GM23338 (cell line): Measurements from ENCODE around the gene TMBIM1. TPM values are rescaled to one million over a fixed set of nuclear protein-coding genes. Genes with fewer than 3 reads are reported as not detected.
A peak's percentile ranks its signal among the peaks of the same experiment; 100 is the strongest.

Source experiments
- ATAC-seq: fragments of 200-7000 bp; cut with Tn5 transposase; 3 replicates; pipeline ENCODE4 v1.9.1; 2020
- DNase-seq: peaks from one replicate; pipeline ENCODE4 v3.0.0-alpha.2; 2015; ENCODE audit warnings: low spot score
- H2AFZ ChIP-seq: fragments of 200-600 bp; sonication (generic); 2 replicates; pipeline ENCODE4 v1.8.0; 2016; ENCODE audit warnings: antibody characterized with exemption, mild to moderate bottlenecking, moderate library complexity
- H3F3A ChIP-seq: fragments of 200-600 bp; sonication (generic); replicated peaks from 2 replicates; pipeline ENCODE4 v1.8.0; 2017; ENCODE audit warnings: antibody characterized with exemption, mixed run types, low read depth
- H3K27ac ChIP-seq: fragments of 200-600 bp; sonication (generic); 2 replicates; pipeline ENCODE4 v1.6.1; 2016; ENCODE audit warnings: low read depth
- H3K27me3 ChIP-seq: fragments of 200-600 bp; sonication (generic); 2 replicates; pipeline ENCODE4 v1.8.0; 2016; ENCODE audit warnings: mild to moderate bottlenecking, mixed run types, moderate library complexity; ENCODE audit not compliant: insufficient read depth
- H3K36me3 ChIP-seq: fragments of 200-600 bp; sonication (generic); 2 replicates; pipeline ENCODE4 v1.8.0; 2016; ENCODE audit warnings: mild to moderate bottlenecking; ENCODE audit not compliant: insufficient read depth
- H3K4me1 ChIP-seq: fragments of 200-600 bp; sonication (generic); 2 replicates; pipeline ENCODE4 v1.8.0; 2016; ENCODE audit warnings: mild to moderate bottlenecking, moderate library complexity; ENCODE audit not compliant: insufficient read depth
- H3K4me2 ChIP-seq: fragments of 200-600 bp; sonication (generic); 2 replicates; pipeline ENCODE4 v1.7.1; 2017; ENCODE audit warnings: mixed run types
- H3K4me3 ChIP-seq: fragments of 200-600 bp; sonication (generic); 2 replicates; pipeline ENCODE4 v1.6.1; 2016; ENCODE audit warnings: mixed run types
- H3K79me2 ChIP-seq: fragments of 200-600 bp; sonication (generic); replicated peaks from 2 replicates; pipeline ENCODE4 v1.8.0; 2017; ENCODE audit warnings: mild to moderate bottlenecking; ENCODE audit not compliant: insufficient read depth
- H3K9me2 ChIP-seq: fragments of 200-600 bp; sonication (generic); 2 replicates; pipeline ENCODE4 v1.8.0; 2017; ENCODE audit not compliant: insufficient read depth
- H4K20me1 ChIP-seq: fragments of 200-600 bp; sonication (generic); replicated peaks from 2 replicates; pipeline ENCODE4 v1.8.0; 2017; ENCODE audit warnings: mild to moderate bottlenecking; ENCODE audit not compliant: insufficient read depth
- H3K27ac Mint-ChIP-seq: 2 replicates; pipeline ENCODE4 v1.8.0; 2020; ENCODE audit warnings: inconsistent platforms, mild to moderate bottlenecking, moderate library complexity, mixed read lengths
- H3K27me3 Mint-ChIP-seq: 3 replicates; pipeline ENCODE4 v1.8.0; 2022; ENCODE audit warnings: low read depth, mild to moderate bottlenecking, moderate library complexity, mixed read lengths, inconsistent platforms; ENCODE audit not compliant: insufficient read depth, poor library complexity
- H3K36me3 Mint-ChIP-seq: 3 replicates; pipeline ENCODE4 v1.8.0; 2021; ENCODE audit warnings: low read depth, mild to moderate bottlenecking, inconsistent platforms, moderate library complexity, mixed read lengths
- H3K4me1 Mint-ChIP-seq: 3 replicates; pipeline ENCODE4 v1.8.0; 2020; ENCODE audit warnings: mild to moderate bottlenecking, inconsistent platforms, mixed read lengths
- H3K4me3 Mint-ChIP-seq: 3 replicates; pipeline ENCODE4 v1.8.0; 2021; ENCODE audit warnings: moderate library complexity, mild to moderate bottlenecking, inconsistent platforms, mixed read lengths
- H3K9me3 Mint-ChIP-seq: 3 replicates; pipeline ENCODE4 v1.8.0; 2020; ENCODE audit warnings: moderate library complexity, mild to moderate bottlenecking, inconsistent platforms, mixed read lengths
- CREB1 ChIP-seq: fragments of 250-450 bp; sonication (Bioruptor Pico); IDR thresholded peaks from 2 replicates; pipeline ENCODE4 v1.5.0; 2020; ENCODE audit warnings: low read depth, mild to moderate bottlenecking, moderate library complexity
- CTCF ChIP-seq, 2 experiments: fragments of 200-600 bp in 1 of 2; sonication (generic) in 1 of 2; conservative IDR thresholded peaks; 2 replicates each; pipeline versions ENCODE4 v1.5.1 to v1.6.1; 2016 to 2017; ENCODE audit warnings: antibody characterized with exemption in 2 of 2, low read depth in 2 of 2, mild to moderate bottlenecking in 2 of 2, moderate library complexity in 1 of 2
- ETS1 ChIP-seq: IDR thresholded peaks from 2 replicates; pipeline ENCODE4 v1.6.1; 2016; ENCODE audit warnings: antibody characterized with exemption
- EZH2 ChIP-seq: fragments of 200-600 bp; sonication (generic); IDR thresholded peaks from one replicate; pipeline ENCODE4 v1.8.0; 2017; ENCODE audit warnings: antibody characterized with exemption, mild to moderate bottlenecking, low read depth; ENCODE audit not compliant: unreplicated experiment
- EZH2phosphoT487 ChIP-seq: fragments of 200-600 bp; sonication (generic); IDR thresholded peaks from one replicate; pipeline ENCODE4 v1.8.1; 2018; ENCODE audit warnings: antibody characterized with exemption; ENCODE audit not compliant: unreplicated experiment
- JUNB ChIP-seq: IDR thresholded peaks from one replicate; pipeline ENCODE4 v1.6.1; 2016; ENCODE audit warnings: antibody characterized with exemption; ENCODE audit not compliant: unreplicated experiment
- NANOG ChIP-seq: IDR thresholded peaks from 2 replicates; pipeline ENCODE4 v1.6.1; 2016; ENCODE audit warnings: antibody characterized with exemption, borderline replicate concordance
- POLR2AphosphoS5 ChIP-seq: IDR thresholded peaks from 2 replicates; pipeline ENCODE4 v1.6.1; 2016; ENCODE audit warnings: antibody characterized with exemption, low read depth
- REST ChIP-seq: IDR thresholded peaks from one replicate; pipeline ENCODE4 v1.6.1; 2018; ENCODE audit warnings: antibody characterized with exemption; ENCODE audit not compliant: unreplicated experiment
- STAT1 ChIP-seq: IDR thresholded peaks from one replicate; pipeline ENCODE4 v1.6.1; 2016; ENCODE audit warnings: antibody characterized with exemption; ENCODE audit not compliant: unreplicated experiment
- ZNF114 ChIP-seq: fragments of 250-450 bp; sonication (Bioruptor Pico); IDR thresholded peaks from 2 replicates; pipeline ENCODE4 v1.5.0; 2020; ENCODE audit warnings: mild to moderate bottlenecking, moderate library complexity
- ZNF331 ChIP-seq: fragments of 250-450 bp; sonication (Bioruptor Pico); IDR thresholded peaks from 2 replicates; pipeline ENCODE4 v1.5.0; 2020; ENCODE audit warnings: low read depth, mild to moderate bottlenecking, moderate library complexity
- polyA plus RNA-seq: library from polyadenylated mRNA; unstranded; fragments of >200 nt; fragmentation: Nextera tagmentation; extraction: Ambion mirVana; gene quantifications from 2 replicates; pipeline ENCODE4 v1.2.1, GENCODE V29; 2016
- total RNA-seq: library from RNA; depleted of rRNA; stranded (reverse); fragments of >200 nt; shearing (Covaris generic); gene quantifications from 2 replicates; pipeline ENCODE4 v1.2.3, GENCODE V29; 2014
- TF ChIP-seq, protein P1 (sequence below): fragments of 250-450 bp; sonication (Bioruptor Pico); IDR thresholded peaks from 2 replicates; pipeline ENCODE4 v1.5.0; 2020; ENCODE audit warnings: mild to moderate bottlenecking, moderate library complexity

The TMBIM1 gene
- total and polyA plus RNA-seq, 2 experiments from 2014 or later, result 12.0 to 20.8 TPM

- Mint-ChIP-seq H3K4me3 (peak overlapping the region; percentile 70; the same call in 2 of the 3 replicates), H3K36me3 (no peaks in the 10 kb centered on the region), H3K9me3 (no peaks in the 10 kb centered on the region), H3K27me3 (peaks cover 15% of the 10 kb centered on the region), H3K27ac (no peak overlapping the region), H3K4me1 (peaks cover 53% of the 10 kb centered on the region)
- no peaks in the 10 kb centered on the region for H4K20me1 ChIP-seq
- H3K27ac ChIP-seq, result no peak overlapping the region
- H3K79me2 ChIP-seq, result no peaks in the 10 kb centered on the region
- no peak overlapping the region for H3K4me3 ChIP-seq
- no peak for TF ChIP-seq REST
- TF ChIP-seq POLR2AphosphoS5, result no peak
- TF ChIP-seq CTCF (conservative IDR thresholded peaks at IDR 0.05; ENCODE audit: low read depth in 2 of 2), result no peak
- TF ChIP-seq, protein P1, sequence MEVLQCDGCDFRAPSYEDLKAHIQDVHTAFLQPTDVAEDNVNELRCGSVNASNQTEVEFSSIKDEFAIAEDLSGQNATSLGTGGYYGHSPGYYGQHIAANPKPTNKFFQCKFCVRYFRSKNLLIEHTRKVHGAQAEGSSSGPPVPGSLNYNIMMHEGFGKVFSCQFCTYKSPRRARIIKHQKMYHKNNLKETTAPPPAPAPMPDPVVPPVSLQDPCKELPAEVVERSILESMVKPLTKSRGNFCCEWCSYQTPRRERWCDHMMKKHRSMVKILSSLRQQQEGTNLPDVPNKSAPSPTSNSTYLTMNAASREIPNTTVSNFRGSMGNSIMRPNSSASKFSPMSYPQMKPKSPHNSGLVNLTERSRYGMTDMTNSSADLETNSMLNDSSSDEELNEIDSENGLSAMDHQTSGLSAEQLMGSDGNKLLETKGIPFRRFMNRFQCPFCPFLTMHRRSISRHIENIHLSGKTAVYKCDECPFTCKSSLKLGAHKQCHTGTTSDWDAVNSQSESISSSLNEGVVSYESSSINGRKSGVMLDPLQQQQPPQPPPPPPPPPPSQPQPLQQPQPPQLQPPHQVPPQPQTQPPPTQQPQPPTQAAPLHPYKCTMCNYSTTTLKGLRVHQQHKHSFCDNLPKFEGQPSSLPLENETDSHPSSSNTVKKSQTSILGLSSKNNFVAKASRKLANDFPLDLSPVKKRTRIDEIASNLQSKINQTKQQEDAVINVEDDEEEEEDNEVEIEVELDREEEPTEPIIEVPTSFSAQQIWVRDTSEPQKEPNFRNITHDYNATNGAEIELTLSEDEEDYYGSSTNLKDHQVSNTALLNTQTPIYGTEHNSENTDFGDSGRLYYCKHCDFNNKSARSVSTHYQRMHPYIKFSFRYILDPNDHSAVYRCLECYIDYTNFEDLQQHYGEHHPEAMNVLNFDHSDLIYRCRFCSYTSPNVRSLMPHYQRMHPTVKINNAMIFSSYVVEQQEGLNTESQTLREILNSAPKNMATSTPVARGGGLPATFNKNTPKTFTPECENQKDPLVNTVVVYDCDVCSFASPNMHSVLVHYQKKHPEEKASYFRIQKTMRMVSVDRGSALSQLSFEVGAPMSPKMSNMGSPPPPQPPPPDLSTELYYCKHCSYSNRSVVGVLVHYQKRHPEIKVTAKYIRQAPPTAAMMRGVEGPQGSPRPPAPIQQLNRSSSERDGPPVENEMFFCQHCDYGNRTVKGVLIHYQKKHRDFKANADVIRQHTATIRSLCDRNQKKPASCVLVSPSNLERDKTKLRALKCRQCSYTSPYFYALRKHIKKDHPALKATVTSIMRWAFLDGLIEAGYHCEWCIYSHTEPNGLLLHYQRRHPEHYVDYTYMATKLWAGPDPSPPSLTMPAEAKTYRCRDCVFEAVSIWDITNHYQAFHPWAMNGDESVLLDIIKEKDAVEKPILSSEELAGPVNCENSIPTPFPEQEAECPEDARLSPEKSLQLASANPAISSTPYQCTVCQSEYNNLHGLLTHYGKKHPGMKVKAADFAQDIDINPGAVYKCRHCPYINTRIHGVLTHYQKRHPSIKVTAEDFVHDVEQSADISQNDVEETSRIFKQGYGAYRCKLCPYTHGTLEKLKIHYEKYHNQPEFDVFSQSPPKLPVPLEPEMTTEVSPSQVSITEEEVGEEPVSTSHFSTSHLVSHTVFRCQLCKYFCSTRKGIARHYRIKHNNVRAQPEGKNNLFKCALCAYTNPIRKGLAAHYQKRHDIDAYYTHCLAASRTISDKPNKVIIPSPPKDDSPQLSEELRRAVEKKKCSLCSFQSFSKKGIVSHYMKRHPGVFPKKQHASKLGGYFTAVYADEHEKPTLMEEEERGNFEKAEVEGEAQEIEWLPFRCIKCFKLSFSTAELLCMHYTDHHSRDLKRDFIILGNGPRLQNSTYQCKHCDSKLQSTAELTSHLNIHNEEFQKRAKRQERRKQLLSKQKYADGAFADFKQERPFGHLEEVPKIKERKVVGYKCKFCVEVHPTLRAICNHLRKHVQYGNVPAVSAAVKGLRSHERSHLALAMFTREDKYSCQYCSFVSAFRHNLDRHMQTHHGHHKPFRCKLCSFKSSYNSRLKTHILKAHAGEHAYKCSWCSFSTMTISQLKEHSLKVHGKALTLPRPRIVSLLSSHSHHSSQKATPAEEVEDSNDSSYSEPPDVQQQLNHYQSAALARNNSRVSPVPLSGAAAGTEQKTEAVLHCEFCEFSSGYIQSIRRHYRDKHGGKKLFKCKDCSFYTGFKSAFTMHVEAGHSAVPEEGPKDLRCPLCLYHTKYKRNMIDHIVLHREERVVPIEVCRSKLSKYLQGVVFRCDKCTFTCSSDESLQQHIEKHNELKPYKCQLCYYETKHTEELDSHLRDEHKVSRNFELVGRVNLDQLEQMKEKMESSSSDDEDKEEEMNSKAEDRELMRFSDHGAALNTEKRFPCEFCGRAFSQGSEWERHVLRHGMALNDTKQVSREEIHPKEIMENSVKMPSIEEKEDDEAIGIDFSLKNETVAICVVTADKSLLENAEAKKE, result no peak
- no peak for TF ChIP-seq ZNF331 (CRISPR knock-in tag)
- no peak for TF ChIP-seq NANOG
- no peak for TF ChIP-seq ETS1
- TF ChIP-seq JUNB, result no peak
- no peak for TF ChIP-seq STAT1
- TF ChIP-seq ZNF114 (CRISPR knock-in tag), result no peak
- TF ChIP-seq EZH2phosphoT487, result no peak
- TF ChIP-seq CREB1 (CRISPR knock-in tag), result no peak
- TF ChIP-seq EZH2, result no peak
- H3K4me2 ChIP-seq, result no peak overlapping the region
- H3F3A ChIP-seq, result no peaks in the 10 kb centered on the region
- H3K4me1 ChIP-seq, result peaks cover 32% of the 10 kb centered on the region
- no peak for ATAC-seq
- H3K27me3 ChIP-seq, result peaks cover 5% of the 10 kb centered on the region; the same call in 1 of the 2 replicates
- H2AFZ ChIP-seq, result no peak overlapping the region
- DNase-seq, result no peak
- H3K36me3 ChIP-seq, result no peaks in the 10 kb centered on the region
- no peaks in the 10 kb centered on the region for H3K9me2 ChIP-seq
Observed at GRCh38 chr2:218290316-218291261, 1.7 kb downstream of the TMBIM1 start.
